Pancreas (tissue), 10 donors: Measurements from ENCODE around the gene CTNNB1. TPM values are rescaled to one million over a fixed set of nuclear protein-coding genes. Genes with fewer than 3 reads are reported as not detected.

ENCODE experiments used
- ATAC-seq, 4 donors: fragments of 200-7000 bp; cut with Tn5 transposase; one replicate each; pipeline versions ENCODE4 v1.8.0 to v1.9.1; 2020; ENCODE audit warnings: mild to moderate bottlenecking in 4 of 4, moderate library complexity in 4 of 4
- DNase-seq, 6 donors: peaks; one replicate each; pipeline ENCODE4 v3.0.0-alpha.2; 2020
- FAIRE-seq: peaks from 2 replicates; lab custom pipeline; 2012; peaks lifted over from hg19 to GRCh38; lab: Jason Lieb, UNC
- H3K27ac ChIP-seq, 4 donors: fragments of 200-600 bp; sonication (generic); 1 replicate in 3 of 4; 2 replicates in 1 of 4; pipeline versions ENCODE4 v1.5.0 to v1.8.0; 2020
- H3K27me3 ChIP-seq, 4 donors: fragments of 200-600 bp; one replicate each; pipeline ENCODE4 v1.8.0; 2021
- H3K36me3 ChIP-seq, 3 donors: fragments of 200-600 bp; sonication (generic) in 1 of 3; one replicate each; pipeline versions ENCODE4 v1.5.0 to v1.8.0; 2020 to 2021
- H3K4me1 ChIP-seq, 3 donors: fragments of 200-600 bp; one replicate each; pipeline ENCODE4 v1.8.0; 2021
- H3K4me3 ChIP-seq, 4 donors: fragments of 200-600 bp; sonication (generic) in 2 of 4; one replicate each; pipeline versions ENCODE4 v1.5.0 to v1.8.0; 2020 to 2021
- H3K9me3 ChIP-seq, 4 donors: fragments of 200-600 bp; one replicate each; pipeline ENCODE4 v1.8.0; 2021
- CTCF ChIP-seq, 4 donors: fragments of 200-600 bp; sonication (generic) in 3 of 4; IDR thresholded peaks; one replicate each; pipeline versions ENCODE4 v1.5.0 to v1.8.0; 2021; ENCODE audit warnings: antibody characterized with exemption in 4 of 4
- WGBS, 2 donors: extraction: QIAGEN DNeasy Blood & Tissue Kit; methylation state at CpG; one replicate each; pipeline ENCODE4 v1.1.7; 2013; 5-methylcytosine and 5-hydroxymethylcytosine counted together
- intact Hi-C, 3 donors: fragments of 100-400 bp; cut with DNase I; formaldehyde crosslinking; loops; one replicate each; pipeline versions ENCODE4 v1.11.1 to v1.14.2; 2022
- polyA plus RNA-seq, 2 donors: library from polyadenylated mRNA; stranded (reverse); fragments of 200-250 nt; gene quantifications; one replicate each; pipeline ENCODE4 v1.2.3, GENCODE V29; 2013
- total RNA-seq, 6 donors: library from RNA; stranded (reverse); fragmentation: NEBNext Ultra II Directional in 4 of 6; extraction: Animal tissue kit (Norgen Biotek cat#: 25700) in 4 of 6; gene quantifications; one replicate each; pipeline versions ENCODE4 v1.2.1 to v1.2.4, GENCODE V29; 2021 to 2023
- donor health status: healthy with polysubstance abuse.
- donor health status: DM: no; HTN: no; CAD: no; lungs with moderate emphysema.
- donor health status: DM: no; HTN: no; CAD: no.
- donor health status: control.
- donor health status: control.
- donor health status: Bipolar disorder and iron deficiency.
- donor health status: DM: yes; HTN: yes; CAD: no.
- donor health status: DM: no; HTN: no; CAD: no.
- donor health status: DM: no; HTN: no; CAD: no.
- donor health status: DM: yes; HTN: yes; CAD: no.

Gene CTNNB1
- total and polyA plus RNA-seq, 8 donors, result 51.7 to 228 (median 112) TPM

GRCh38 chr3:41219424-41219823, 20.1 kb downstream of the CTNNB1 start:
- no peaks in the 10 kb centered on the region for H3K27me3 ChIP-seq
- intact Hi-C loops, result no loop called here
- no peak for TF ChIP-seq CTCF (IDR thresholded peaks at IDR 0.05)
- DNase-seq, result no peak
- no peak for ATAC-seq
- H3K36me3 ChIP-seq, result peaks cover 0 to under 1% (median 0%) of the 10 kb centered on the region in 3 donors
- no peaks in the 10 kb centered on the region for H3K9me3 ChIP-seq
- FAIRE-seq, result no peak
- H3K27ac ChIP-seq, result no peak overlapping the region
- no peak overlapping the region for H3K4me3 ChIP-seq
- peaks cover 12 to 67% (median 61%) of the 10 kb centered on the region in 3 donors for H3K4me1 ChIP-seq
- 96 to 100% methylated on average over 1 of the region's 1 CpG for WGBS, 2 donors

DNA sequence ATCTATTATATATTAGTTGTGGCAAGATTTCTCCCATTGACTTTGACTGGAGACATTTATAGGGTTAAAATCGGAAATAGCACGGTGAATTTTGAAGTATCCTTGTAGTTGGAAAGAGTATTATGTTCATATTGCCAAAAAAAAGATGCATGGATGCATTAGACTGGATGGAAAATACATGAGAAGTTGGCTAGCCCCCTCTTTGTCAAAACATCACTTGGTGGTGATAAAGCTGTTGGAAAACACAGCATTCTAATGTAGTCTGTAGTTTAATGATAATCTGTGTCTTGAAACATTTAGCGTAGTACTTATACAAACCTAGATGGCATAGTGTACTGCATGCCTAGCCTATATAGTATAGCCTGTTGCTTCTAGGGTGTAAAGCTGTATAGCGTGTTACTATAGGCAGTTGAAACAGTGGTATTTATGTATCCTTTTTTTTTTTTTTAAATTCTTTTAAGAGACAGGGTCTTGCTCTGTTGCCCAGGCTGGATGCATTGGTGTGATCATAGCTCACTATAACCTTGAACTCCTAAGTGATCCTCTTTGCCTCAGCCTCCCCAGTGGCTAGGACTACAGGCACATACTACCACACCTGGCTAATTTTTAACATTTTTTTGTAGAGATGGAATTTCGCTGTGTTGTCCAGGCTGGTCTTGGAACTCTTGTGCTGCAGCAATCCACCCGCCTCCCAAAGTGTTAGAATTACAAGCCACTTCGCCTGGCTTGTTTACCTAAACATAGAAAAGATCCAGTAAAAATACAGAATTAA, 21.8 kb downstream of the CTNNB1 start:
- Histone ChIP-seq H3K9me3 (no peaks in the 10 kb centered on the region), H3K4me1 (peaks cover 12 to 60% (median 57%) of the 10 kb centered on the region in 3 donors), H3K4me3 (no peak overlapping the region), H3K27ac (no peak overlapping the region), H3K36me3 (peaks cover 0 to 17% (median 16%) of the 10 kb centered on the region in 3 donors), H3K27me3 (no peaks in the 10 kb centered on the region)
- no peak for TF ChIP-seq CTCF (IDR thresholded peaks at IDR 0.05)
- WGBS, 2 donors, result 73 to 84% methylated on average over 7 of the region's 7 CpGs
- DNase-seq (no peak), ATAC-seq (no peak), FAIRE-seq (no peak)
- intact Hi-C loops, result no loop called here

DNA sequence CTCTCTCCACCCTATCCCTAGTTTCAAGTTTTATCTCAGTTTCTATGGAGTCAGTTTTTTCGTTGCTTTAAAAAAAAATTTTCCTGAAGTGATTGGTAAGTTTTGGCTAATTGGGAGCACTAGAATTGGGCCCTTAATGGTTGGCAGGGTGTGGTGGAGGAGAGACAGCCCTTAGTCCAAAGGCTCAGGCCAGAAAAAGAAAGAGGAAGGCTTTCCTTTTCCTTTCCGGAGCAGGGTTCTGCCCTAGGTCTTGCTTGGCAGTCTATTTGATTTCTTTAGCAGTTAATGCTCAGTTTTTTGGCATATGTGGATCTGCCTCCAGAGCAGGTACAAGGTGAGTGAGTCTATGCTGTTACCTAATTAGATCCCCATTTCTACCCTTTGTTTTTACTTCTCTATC, 22.7 kb downstream of the CTNNB1 start:
- peak in 3 of 4 donors; percentile 15 to 31 (median 17) for ATAC-seq
- 72 to 76% methylated on average over 2 of the region's 2 CpGs for WGBS, 2 donors
- no peak for DNase-seq
- no peak for TF ChIP-seq CTCF (IDR thresholded peaks at IDR 0.05)
- H3K27me3 ChIP-seq, result no peaks in the 10 kb centered on the region
- H3K27ac ChIP-seq, result no peak overlapping the region
- no peak for FAIRE-seq
- no peaks in the 10 kb centered on the region for H3K9me3 ChIP-seq
- intact Hi-C loops, result no loop called here
- H3K4me1 ChIP-seq, result peaks cover 12 to 51% (median 48%) of the 10 kb centered on the region in 3 donors
- peaks cover 0 to 26% (median 17%) of the 10 kb centered on the region in 3 donors for H3K36me3 ChIP-seq
- no peak overlapping the region for H3K4me3 ChIP-seq

DNA sequence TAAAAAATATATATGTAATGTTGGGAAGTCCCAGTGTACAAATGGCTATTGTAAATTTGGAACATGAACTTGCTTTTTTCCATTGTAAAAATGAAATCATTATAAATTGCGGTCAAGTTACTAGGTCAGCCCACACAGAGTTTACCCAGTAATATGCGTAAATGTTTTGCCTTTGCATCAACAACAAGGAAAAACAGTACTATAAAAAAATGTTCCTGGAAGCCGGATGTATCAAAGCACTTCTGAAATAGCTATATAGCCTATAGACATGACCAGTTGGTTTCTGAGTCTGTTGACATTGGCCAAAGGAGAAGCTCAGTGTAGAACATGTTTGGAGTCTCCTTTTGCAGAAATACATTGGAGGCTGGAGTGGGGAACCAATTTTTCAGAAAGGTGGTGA, 23.2 kb downstream of the CTNNB1 start:
- Histone ChIP-seq H3K27me3 (no peaks in the 10 kb centered on the region), H3K9me3 (no peaks in the 10 kb centered on the region), H3K4me1 (peaks cover 9 to 46% (median 43%) of the 10 kb centered on the region in 3 donors), H3K4me3 (no peak overlapping the region), H3K36me3 (peaks cover 0 to 30% (median 17%) of the 10 kb centered on the region in 3 donors), H3K27ac (no peak overlapping the region)
- intact Hi-C loops, result no loop called here
- no peak for TF ChIP-seq CTCF (IDR thresholded peaks at IDR 0.05)
- no peak for FAIRE-seq
- WGBS, 2 donors, result 83 to 88% methylated on average over 3 of the region's 3 CpGs
- no peak for ATAC-seq
- DNase-seq, result no peak

GRCh38 chr3:41223078-41223477, 23.8 kb downstream of the CTNNB1 start:
- FAIRE-seq, result no peak

More at GRCh38 chr3:41223078-41223477, 23.8 kb downstream of the CTNNB1 start:
- ATAC-seq (no peak), DNase-seq (no peak)
- Histone ChIP-seq H3K27me3 (no peaks in the 10 kb centered on the region), H3K27ac (no peak overlapping the region), H3K4me1 (peaks cover 7 to 41% (median 37%) of the 10 kb centered on the region in 3 donors), H3K9me3 (no peaks in the 10 kb centered on the region), H3K4me3 (no peak overlapping the region), H3K36me3 (peaks cover 0 to 30% (median 17%) of the 10 kb centered on the region in 3 donors)
- intact Hi-C loops, result no loop called here
- WGBS, 2 donors, result 71 to 82% methylated on average over 2 of the region's 2 CpGs
- no peak for TF ChIP-seq CTCF (IDR thresholded peaks at IDR 0.05)
